Skeletal muscle tissue (tissue), 4 donors: ENCODE data around the gene SEMA3F. TPM values are rescaled to one million over a fixed set of nuclear protein-coding genes. Genes with fewer than 3 reads are reported as not detected.
"Not testable (repeated sequence)": the region's sequence is repeated elsewhere in the genome, so short reads cannot be mapped to it uniquely, and the experiment has no call there.

Experiments used
- H3K27ac ChIP-seq: one replicate; pipeline ENCODE4 v1.7.0; 2013; ENCODE audit warnings: mild to moderate bottlenecking, low read depth, low read length, inconsistent platforms
- H3K27me3 ChIP-seq, 3 donors: one replicate each; pipeline ENCODE4 v1.7.0; 2013; ENCODE audit warnings: low read length in 3 of 3; ENCODE audit not compliant: control insufficient read depth in 3 of 3, insufficient read depth in 3 of 3
- H3K36me3 ChIP-seq, 3 donors: one replicate each; pipeline ENCODE4 v1.7.0; 2013; ENCODE audit warnings: low read length in 3 of 3; ENCODE audit not compliant: control insufficient read depth in 3 of 3, insufficient read depth in 3 of 3
- H3K4me1 ChIP-seq, 3 donors: one replicate each; pipeline ENCODE4 v1.7.0; 2013; ENCODE audit warnings: low read length in 3 of 3, mild to moderate bottlenecking in 3 of 3; ENCODE audit not compliant: control insufficient read depth in 3 of 3, insufficient read depth in 3 of 3
- H3K4me3 ChIP-seq, 3 donors: one replicate each; pipeline ENCODE4 v1.7.0; 2013; ENCODE audit warnings: low read length in 3 of 3
- H3K9ac ChIP-seq, 3 donors: one replicate each; pipeline ENCODE4 v1.7.0; 2013; ENCODE audit warnings: low read length in 3 of 3, mild to moderate bottlenecking in 3 of 3, moderate library complexity in 2 of 3, low read depth in 1 of 3
- H3K9me3 ChIP-seq, 3 donors: one replicate each; pipeline ENCODE4 v1.7.0; 2013; ENCODE audit warnings: low read length in 3 of 3; ENCODE audit not compliant: control insufficient read depth in 3 of 3
- total RNA-seq: library from RNA; depleted of rRNA; stranded (reverse); fragments of >200 nt; gene quantifications from one replicate; pipeline ENCODE4 v1.2.3, GENCODE V29; 2014
- donor health status: Osteomylitis.

Gene SEMA3F
- total RNA-seq, 1 donor from 2014 or later = 2.1 TPM

DNA sequence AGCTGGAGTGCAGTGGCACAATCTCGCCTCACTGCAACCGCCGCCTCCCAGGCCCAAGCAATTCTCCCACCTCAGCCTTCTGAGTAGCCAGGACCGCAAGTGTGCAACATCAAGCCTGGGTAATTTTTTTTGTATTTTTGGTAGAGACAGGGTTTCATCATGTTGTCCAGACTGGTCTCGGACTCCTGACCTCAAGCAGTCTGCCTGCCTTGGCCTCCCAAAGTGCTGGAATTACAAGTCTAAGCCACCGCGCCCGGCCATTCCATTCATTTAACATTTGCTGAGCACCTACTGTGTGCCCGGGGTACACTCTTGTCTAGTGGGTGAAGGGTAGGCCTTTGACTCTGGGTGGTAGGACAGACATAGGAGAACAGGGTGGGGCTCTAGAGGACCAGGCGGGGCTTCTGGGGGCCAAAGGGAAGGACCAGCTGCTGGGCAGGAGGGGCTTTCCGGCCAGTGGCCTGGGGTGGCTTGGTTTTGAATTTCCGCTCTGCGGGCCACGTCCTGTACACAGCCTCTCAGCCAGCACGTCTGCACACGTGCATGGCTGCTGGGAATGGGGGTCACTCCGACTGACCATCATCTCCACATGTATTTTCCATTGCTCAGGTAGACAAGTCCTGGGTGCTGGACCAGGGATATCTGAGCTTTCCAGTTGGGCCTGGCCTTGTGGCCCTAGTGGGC is 52.4 kb downstream of the SEMA3F start:
- no peaks in the 10 kb centered on the region for H3K36me3 ChIP-seq
- peaks cover 28 to 76% (median 67%) of the 10 kb centered on the region in 3 donors for H3K4me1 ChIP-seq
- H3K9ac ChIP-seq = peak overlapping the region in 1 of 3 donors; percentile 95
- no peaks in the 10 kb centered on the region for H3K9me3 ChIP-seq
- H3K4me3 ChIP-seq = peak overlapping the region in 1 of 3 donors; percentile 52
- H3K27ac ChIP-seq = no peak overlapping the region
- H3K27me3 ChIP-seq = peaks cover 3 to 16% (median 11%) of the 10 kb centered on the region in 3 donors

- Histone ChIP-seq H3K9ac (peak overlapping the region in 1 of 3 donors; percentile 40), H3K36me3 (no peaks in the 10 kb centered on the region), H3K27me3 (peaks cover 0 to 7% (median 5%) of the 10 kb centered on the region in 3 donors), H3K4me3 (no peak overlapping the region), H3K27ac (no peak overlapping the region), H3K4me1 (peaks cover 29 to 83% (median 69%) of the 10 kb centered on the region in 3 donors), H3K9me3 (no peaks in the 10 kb centered on the region)
These were observed 53.7 kb downstream of the SEMA3F start for GRCh38 chr3:50208677-50209344.

GRCh38 chr3:50210176-50210509 is 55.0 kb downstream of the SEMA3F start:
- Histone ChIP-seq H3K9ac (peak overlapping the region in 1 of 3 donors; percentile 33), H3K4me3 (no peak overlapping the region), H3K27me3 (no peaks in the 10 kb centered on the region)

DNA sequence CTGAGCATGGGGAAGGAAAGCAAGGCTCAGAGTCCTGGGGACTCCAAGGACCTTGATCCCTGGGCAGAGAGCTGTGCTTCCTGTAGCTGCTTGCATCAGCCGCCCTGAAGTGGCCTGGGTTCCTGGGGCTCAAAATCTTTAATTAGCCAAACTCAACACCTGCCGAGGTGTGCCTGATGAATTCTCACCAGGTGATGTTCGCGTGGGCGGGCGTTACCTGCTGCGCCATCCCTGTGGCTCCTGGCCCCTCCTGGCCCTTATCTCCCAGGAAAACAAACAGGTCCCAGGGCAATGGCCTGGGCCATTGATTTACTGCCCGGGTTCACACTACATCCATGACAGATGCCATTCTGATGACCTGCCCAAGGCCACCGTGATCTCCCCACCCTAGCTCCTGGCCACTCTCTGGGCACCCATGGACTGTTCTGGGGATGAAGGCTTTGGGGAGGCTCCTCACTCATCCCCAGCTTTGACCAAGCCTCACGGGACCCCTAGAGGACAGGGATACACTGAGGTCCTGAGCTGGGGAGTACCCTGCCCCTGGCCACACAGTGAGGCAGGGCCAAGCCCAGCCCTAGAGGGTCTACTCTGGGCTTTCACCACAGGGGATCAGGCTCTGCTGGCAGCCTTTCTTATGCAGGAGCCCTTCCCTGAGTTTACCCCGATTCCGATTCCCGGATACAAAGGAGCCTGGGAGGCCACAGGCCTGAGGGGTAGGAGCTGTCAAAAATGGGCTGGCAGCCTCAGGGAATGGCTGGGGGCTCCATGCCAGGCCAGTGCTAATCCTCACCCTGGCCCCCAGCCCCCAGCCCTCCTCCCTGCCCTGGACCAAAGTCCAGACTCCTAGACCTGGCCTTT is 55.6 kb downstream of the SEMA3F start:
- H3K4me3 ChIP-seq = no peak overlapping the region
- no peak overlapping the region for H3K27ac ChIP-seq

More at GRCh38 chr3:50210176-50210509, 55.0 kb downstream of the SEMA3F start:
- Histone ChIP-seq H3K36me3 (peaks cover 0 to 5% (median 4%) of the 10 kb centered on the region in 3 donors), H3K27ac (no peak overlapping the region), H3K4me1 (peaks cover 23 to 86% (median 72%) of the 10 kb centered on the region in 3 donors), H3K9me3 (no peaks in the 10 kb centered on the region)

DNA sequence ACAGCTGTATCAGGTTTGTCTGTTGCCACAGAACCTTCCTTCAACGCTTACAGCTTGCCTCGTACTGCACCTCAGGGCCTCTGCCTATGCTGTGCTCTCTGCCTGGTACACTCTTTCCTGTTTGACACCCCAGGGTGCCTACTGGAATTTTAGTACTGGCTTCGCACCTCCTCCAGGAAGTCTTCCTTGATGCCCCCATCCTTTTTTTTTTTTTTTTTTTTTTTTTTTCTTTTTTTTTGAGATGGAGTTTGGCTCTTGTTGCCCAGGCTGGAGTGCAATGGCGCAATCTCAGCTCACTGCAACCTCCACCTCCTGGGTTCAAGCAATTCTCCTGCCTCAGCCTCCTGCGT is 56.2 kb downstream of the SEMA3F start:
- H3K4me1 ChIP-seq = peaks cover 19 to 82% (median 60%) of the 10 kb centered on the region in 3 donors
- H3K9me3 ChIP-seq, H3K9ac ChIP-seq, H3K27ac ChIP-seq, H3K4me3 ChIP-seq, H3K36me3 ChIP-seq, H3K27me3 ChIP-seq: not testable (repeated sequence)

More for the DNA sequence above, 55.6 kb downstream of the SEMA3F start:
- H3K9me3 ChIP-seq = no peaks in the 10 kb centered on the region
- no peaks in the 10 kb centered on the region for H3K27me3 ChIP-seq
- peaks cover 23 to 87% (median 66%) of the 10 kb centered on the region in 3 donors for H3K4me1 ChIP-seq
- H3K9ac ChIP-seq = peak overlapping the region in 1 of 3 donors; percentile 33
- peaks cover 0 to 6% (median 5%) of the 10 kb centered on the region in 3 donors for H3K36me3 ChIP-seq

DNA sequence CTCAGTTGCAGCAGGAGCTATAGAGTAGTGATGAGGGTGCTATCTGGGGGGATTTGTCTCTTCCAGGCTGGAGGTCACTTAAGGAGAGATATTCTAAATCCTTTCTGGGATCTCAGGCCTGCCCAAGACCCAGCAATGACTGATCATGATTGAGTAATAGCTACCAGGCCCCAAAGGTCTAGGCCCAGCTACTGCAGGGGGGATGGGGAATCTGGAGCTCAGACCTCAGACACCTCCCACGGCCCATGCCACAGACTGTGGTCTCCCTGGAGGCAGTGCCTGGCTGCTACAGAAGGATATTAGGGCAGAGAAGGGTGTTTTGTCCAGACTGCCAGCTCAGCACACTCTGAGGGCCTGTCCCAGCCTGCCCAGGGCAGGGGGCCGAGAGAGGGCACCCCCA is 56.8 kb downstream of the SEMA3F start:
- Histone ChIP-seq H3K27ac (no peak overlapping the region), H3K27me3 (no peaks in the 10 kb centered on the region), H3K4me1 (peaks cover 13 to 77% (median 54%) of the 10 kb centered on the region in 3 donors), H3K9me3 (no peaks in the 10 kb centered on the region), H3K4me3 (no peak overlapping the region), H3K36me3 (peaks cover 0 to 8% (median 5%) of the 10 kb centered on the region in 3 donors), H3K9ac (peak overlapping the region in 2 of 3 donors; percentile 33 to 69)

DNA sequence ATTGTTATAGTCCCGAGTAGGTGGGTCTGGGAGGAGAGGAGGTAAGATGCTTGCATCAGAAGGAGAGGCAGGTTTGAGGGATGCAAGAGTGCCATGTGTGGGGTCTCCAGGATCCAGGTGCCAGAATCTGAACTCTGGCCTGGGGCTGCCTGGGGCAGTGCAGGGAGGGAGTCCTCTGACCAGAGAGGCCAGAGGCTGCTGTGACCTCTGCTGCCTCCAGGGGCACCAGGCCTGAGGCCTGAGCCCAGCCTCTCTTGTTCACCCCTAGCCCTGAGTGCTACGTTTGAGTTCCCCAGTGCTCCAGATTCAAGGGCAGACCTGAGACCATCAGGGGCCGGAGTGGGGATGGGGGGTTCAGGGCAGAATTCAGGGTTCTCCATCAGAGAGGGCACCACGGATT is 57.4 kb downstream of the SEMA3F start:
- Histone ChIP-seq H3K4me3 (no peak overlapping the region), H3K36me3 (peaks cover 2 to 14% (median 5%) of the 10 kb centered on the region in 3 donors), H3K4me1 (peaks cover 11 to 71% (median 51%) of the 10 kb centered on the region in 3 donors), H3K27me3 (no peaks in the 10 kb centered on the region), H3K9ac (peak overlapping the region in 2 of 3 donors; percentile 33 to 69), H3K27ac (no peak overlapping the region), H3K9me3 (no peaks in the 10 kb centered on the region)

DNA sequence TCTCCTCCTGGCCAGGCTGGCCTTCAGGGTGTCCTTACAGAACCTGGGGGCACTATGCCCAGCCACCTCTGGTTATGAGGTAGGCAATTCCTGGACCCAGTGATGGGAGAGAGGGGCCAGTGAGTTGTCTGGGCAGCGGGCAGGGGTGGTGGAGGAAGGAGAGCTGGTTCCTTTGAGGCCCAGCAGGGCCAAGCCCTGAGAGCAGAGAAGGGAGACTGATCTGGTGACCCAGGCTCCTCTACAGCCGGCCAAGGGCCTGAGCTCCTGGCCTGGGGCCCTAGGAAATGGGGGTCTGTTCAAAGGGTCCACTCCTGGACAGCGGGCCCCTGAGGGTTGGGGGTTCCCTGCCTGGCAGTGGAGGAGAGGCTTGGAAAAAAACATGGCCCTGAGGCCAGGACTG is 57.8 kb downstream of the SEMA3F start:
- peak overlapping the region in 1 of 3 donors; percentile 69 for H3K9ac ChIP-seq
- no peaks in the 10 kb centered on the region for H3K27me3 ChIP-seq
- H3K9me3 ChIP-seq = no peaks in the 10 kb centered on the region
- H3K4me3 ChIP-seq = no peak overlapping the region
- H3K36me3 ChIP-seq = peaks cover 5 to 19% (median 10%) of the 10 kb centered on the region in 3 donors
- H3K27ac ChIP-seq = no peak overlapping the region
- peaks cover 7 to 66% (median 46%) of the 10 kb centered on the region in 3 donors for H3K4me1 ChIP-seq

DNA sequence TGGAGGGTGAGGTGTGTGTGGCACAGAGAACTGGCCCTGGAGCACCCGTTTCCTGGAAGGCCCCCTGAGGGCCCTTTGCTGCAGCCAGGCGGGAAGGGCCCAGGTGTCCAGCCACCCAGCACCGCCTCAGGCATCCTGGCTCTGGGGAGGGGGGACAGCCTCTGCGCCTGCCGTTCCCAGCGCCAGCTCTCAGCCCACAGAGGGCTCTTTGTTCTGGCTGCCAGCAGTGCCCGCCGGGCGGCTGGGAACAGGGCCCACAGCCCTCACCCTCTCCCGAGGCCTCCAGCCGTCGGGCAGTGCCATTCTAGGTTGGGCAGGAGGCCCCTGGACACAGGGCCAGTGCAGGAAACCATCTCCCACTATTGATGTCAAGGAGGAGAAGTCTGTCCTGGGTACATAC is 58.2 kb downstream of the SEMA3F start:
- peak overlapping the region in 1 of 3 donors; percentile 69 for H3K9ac ChIP-seq
- no peaks in the 10 kb centered on the region for H3K27me3 ChIP-seq
- H3K27ac ChIP-seq = no peak overlapping the region
- H3K4me1 ChIP-seq = peaks cover 6 to 67% (median 45%) of the 10 kb centered on the region in 3 donors
- H3K36me3 ChIP-seq = peaks cover 8 to 23% (median 12%) of the 10 kb centered on the region in 3 donors
- H3K4me3 ChIP-seq = no peak overlapping the region
- H3K9me3 ChIP-seq = no peaks in the 10 kb centered on the region
